DND-41 (cell line): Measurements from ENCODE around the gene CASTOR1.

Source experiments
- ATAC-seq: fragments of 200-7000 bp; cut with Tn5 transposase; 3 replicates; pipeline ENCODE4 v1.9.1; 2021; ENCODE audit warnings: low read depth; ENCODE audit not compliant: insufficient read depth
- DNase-seq: peaks from one replicate; pipeline ENCODE4 v3.0.0-alpha.2; 2020
- H2AFZ ChIP-seq: 2 replicates; pipeline ENCODE4 v1.6.0; 2012; ENCODE audit warnings: low read depth, low read length
- H3K27ac ChIP-seq: 2 replicates; pipeline ENCODE4 v1.5.1; 2012; ENCODE audit warnings: low read length, inconsistent platforms
- H3K27me3 ChIP-seq: fragments of 200-600 bp; sonication (generic); 2 replicates; pipeline ENCODE4 v1.6.0; 2012; ENCODE audit warnings: low read length, mild to moderate bottlenecking, inconsistent platforms; ENCODE audit not compliant: insufficient read depth, poor library complexity
- H3K36me3 ChIP-seq: 2 replicates; pipeline ENCODE4 v1.5.1; 2012; ENCODE audit warnings: low read length, inconsistent platforms; ENCODE audit not compliant: insufficient read depth
- H3K4me1 ChIP-seq: 2 replicates; pipeline ENCODE4 v1.5.1; 2012; ENCODE audit warnings: mild to moderate bottlenecking, low read length; ENCODE audit not compliant: insufficient read depth
- H3K4me2 ChIP-seq: 2 replicates; pipeline ENCODE4 v1.6.0; 2012; ENCODE audit warnings: mild to moderate bottlenecking, moderate library complexity, low read length, inconsistent platforms; ENCODE audit not compliant: insufficient read depth
- H3K4me3 ChIP-seq, 2 experiments: fragments of 200-600 bp in 1 of 2; shearing (Covaris generic) in 1 of 2; 2 replicates each; pipeline ENCODE4 v1.5.1; 2012 to 2016; ENCODE audit warnings: inconsistent platforms in 2 of 2, low read length in 2 of 2, mild to moderate bottlenecking in 2 of 2, low read depth in 1 of 2, moderate library complexity in 1 of 2
- H3K79me2 ChIP-seq: 2 replicates; pipeline ENCODE4 v1.6.0; 2012; ENCODE audit warnings: low read length, inconsistent platforms; ENCODE audit not compliant: insufficient read depth
- H3K9ac ChIP-seq: 2 replicates; pipeline ENCODE4 v1.6.0; 2012; ENCODE audit warnings: low read depth, mild to moderate bottlenecking, inconsistent platforms, low read length, moderate library complexity
- H3K9me3 ChIP-seq: 2 replicates; pipeline ENCODE4 v1.5.1; 2012; ENCODE audit warnings: low read length, moderate library complexity, mild to moderate bottlenecking, inconsistent platforms; ENCODE audit not compliant: insufficient read depth, severe bottlenecking
- H4K20me1 ChIP-seq: 2 replicates; pipeline ENCODE4 v1.6.0; 2012; ENCODE audit warnings: low read length; ENCODE audit not compliant: insufficient read depth
- CTCF ChIP-seq: IDR thresholded peaks from 2 replicates; pipeline ENCODE4 v1.5.1; 2012; ENCODE audit warnings: borderline replicate concordance, low read length, moderate library complexity, mild to moderate bottlenecking; ENCODE audit not compliant: poor library complexity, severe bottlenecking; ENCODE audit errors: extremely low read depth
- EZH2 ChIP-seq: IDR thresholded peaks from 3 replicates; pipeline ENCODE4 v1.6.1; 2012; ENCODE audit warnings: borderline replicate concordance, low read depth, mild to moderate bottlenecking, moderate library complexity, low read length, inconsistent platforms; ENCODE audit not compliant: severe bottlenecking

CASTOR1 gene

GRCh38 chr22:30250039-30250565 lies 39.2 kb downstream of the CASTOR1 start:
- DNase-seq, result no peak
- H3K4me1 ChIP-seq, result peaks cover 44% of the 10 kb centered on the region
- no peaks in the 10 kb centered on the region for H3K79me2 ChIP-seq
- H3K9ac ChIP-seq, result no peak overlapping the region
- H3K36me3 ChIP-seq, result no peaks in the 10 kb centered on the region
- H3K27me3 ChIP-seq, result no peaks in the 10 kb centered on the region
- H3K27ac ChIP-seq, result no peak overlapping the region
- no peak overlapping the region for H3K4me3 ChIP-seq
- H4K20me1 ChIP-seq, result no peaks in the 10 kb centered on the region
- no peak overlapping the region for H2AFZ ChIP-seq
- H3K4me2 ChIP-seq, result no peak overlapping the region
- ATAC-seq, result no peak
- no peaks in the 10 kb centered on the region for H3K9me3 ChIP-seq
- no peak for TF ChIP-seq EZH2
- TF ChIP-seq CTCF, result no peak

- DNase-seq, result no peak
- H2AFZ ChIP-seq, result no peak overlapping the region
- H4K20me1 ChIP-seq, result no peaks in the 10 kb centered on the region
- peaks cover 51% of the 10 kb centered on the region for H3K4me1 ChIP-seq
- H3K36me3 ChIP-seq, result no peaks in the 10 kb centered on the region
- H3K9ac ChIP-seq, result no peak overlapping the region
- no peak overlapping the region for H3K4me2 ChIP-seq
- H3K27ac ChIP-seq, result no peak overlapping the region
- no peak for ATAC-seq
- H3K9me3 ChIP-seq, result no peaks in the 10 kb centered on the region
- no peaks in the 10 kb centered on the region for H3K79me2 ChIP-seq
- H3K4me3 ChIP-seq, result no peak overlapping the region
- H3K27me3 ChIP-seq, result no peaks in the 10 kb centered on the region
- TF ChIP-seq EZH2 (no peak), CTCF (no peak)
Measured at GRCh38 chr22:30249049-30250038, 40.0 kb downstream of the CASTOR1 start.

GRCh38 chr22:30248484-30248883 lies 40.8 kb downstream of the CASTOR1 start:
- no peak overlapping the region for H3K27ac ChIP-seq

More at GRCh38 chr22:30248484-30248883, 40.8 kb downstream of the CASTOR1 start:
- H3K9ac ChIP-seq, result no peak overlapping the region
- H3K79me2 ChIP-seq, result no peaks in the 10 kb centered on the region
- H4K20me1 ChIP-seq, result no peaks in the 10 kb centered on the region
- H3K4me2 ChIP-seq, result no peak overlapping the region
- peaks cover 48% of the 10 kb centered on the region for H3K4me1 ChIP-seq
- H3K9me3 ChIP-seq, result no peaks in the 10 kb centered on the region
- TF ChIP-seq EZH2 (no peak), CTCF (no peak)
- no peak overlapping the region for H3K4me3 ChIP-seq
- no peak for DNase-seq
- H2AFZ ChIP-seq, result no peak overlapping the region
- no peak for ATAC-seq
- peaks cover 2% of the 10 kb centered on the region; the same call in 1 of the 2 replicates for H3K36me3 ChIP-seq
- H3K27me3 ChIP-seq, result no peaks in the 10 kb centered on the region
